HL-60/S4 treated with retinoic acid at 250 ng/mL for 4 days and 3 days (cell line): ENCODE results near the gene PEPD.
"Not testable (repeated sequence)": the region's sequence is repeated elsewhere in the genome, so short reads cannot be mapped to it uniquely, and the experiment has no call there.

Source experiments
- in situ Hi-C: fragments of 300-500 bp; cut with MboI; formaldehyde crosslinking; loops from 2 replicates; pipeline ENCODE4 v1.7.0; 2022; ENCODE audit warnings: low sequenced_read_pairs

Gene PEPD

GRCh38 chr19:33499671-33500506, 21.7 kb downstream of the PEPD start:
- in situ Hi-C loops = no loop called here

- in situ Hi-C loops = no loop called here
Measured at GRCh38 chr19:33499248-33499647, 22.3 kb downstream of the PEPD start.

GRCh38 chr19:33498391-33499000, 23.1 kb downstream of the PEPD start:
- in situ Hi-C loops = no loop called here

- in situ Hi-C loops = no loop called here
Measured at GRCh38 chr19:33497778-33498175, 23.8 kb downstream of the PEPD start.

GRCh38 chr19:33497131-33497777, 24.3 kb downstream of the PEPD start:
- in situ Hi-C loops = no loop called here

GRCh38 chr19:33496038-33496895, 25.3 kb downstream of the PEPD start:
- in situ Hi-C loops = no loop called here

- in situ Hi-C loops = no loop called here
Measured at GRCh38 chr19:33493401-33494275, 28.0 kb downstream of the PEPD start.

GRCh38 chr19:33492951-33493350, 28.6 kb downstream of the PEPD start:
- in situ Hi-C loops = no loop called here

GRCh38 chr19:33492090-33492489, 29.5 kb downstream of the PEPD start:
- in situ Hi-C loops = no loop called here

GRCh38 chr19:33490596-33490995, 31.0 kb downstream of the PEPD start:
- in situ Hi-C loops = not testable (repeated sequence)

- in situ Hi-C loops = no loop called here
Measured at GRCh38 chr19:33490041-33490451, 31.5 kb downstream of the PEPD start.

GRCh38 chr19:33488826-33489225, 32.8 kb downstream of the PEPD start:
- in situ Hi-C loops = no loop called here

- in situ Hi-C loops = no loop called here
Measured at GRCh38 chr19:33487901-33488800, 33.4 kb downstream of the PEPD start.

- in situ Hi-C loops = no loop called here
Measured at GRCh38 chr19:33486936-33487811, 34.4 kb downstream of the PEPD start.

GRCh38 chr19:33486407-33486806, 35.2 kb downstream of the PEPD start:
- in situ Hi-C loops = no loop called here

- in situ Hi-C loops = no loop called here
Measured at GRCh38 chr19:33484226-33484774, 37.3 kb downstream of the PEPD start.

GRCh38 chr19:33482476-33482875, 39.1 kb downstream of the PEPD start:
- in situ Hi-C loops = no loop called here

- in situ Hi-C loops = no loop called here
Measured at GRCh38 chr19:33481863-33482262, 39.7 kb downstream of the PEPD start.
